Measurements from ENCODE around the gene DGKG. TPM values are rescaled to one million over a fixed set of nuclear protein-coding genes. Genes with fewer than 3 reads are reported as not detected.

DGKG gene
- total and polyA plus RNA-seq, 9 of the 15 experiments (the other 6 are each of a cell fraction or from before 2014, with no cell fraction given) = 0.01 to 0.36 (median 0.15) TPM

- intact Hi-C loops (cut with micrococcal nuclease) (no loop called here), in situ Hi-C loops (cut with MboI) (no loop called here)
- TF ChIP-seq ZNF324 (CRISPR knock-in tag; IDR thresholded peaks at IDR 0.05) (no peak), ZNF445 (CRISPR knock-in tag; IDR thresholded peaks at IDR 0.05; ENCODE audit: low read depth) (no peak), TRIM28 (IDR thresholded peaks at IDR 0.05) (no peak), EZH2 (IDR thresholded peaks at IDR 0.05; ENCODE audit: borderline replicate concordance, low read depth, low read length) (no peak), AFF1 (IDR thresholded peaks at IDR 0.05; ENCODE audit: low read depth in 1 of 2, partially characterized antibody in 2 of 2) (no peak), ZNF79 (CRISPR knock-in tag; IDR thresholded peaks at IDR 0.05; ENCODE audit: low read depth) (no peak), SPI1 (IDR thresholded peaks at IDR 0.05; ENCODE audit: borderline replicate concordance, low read depth, low read length) (peak; percentile 44; the same call in 1 of the 2 replicates), FOXK1 (CRISPR knock-in tag; IDR thresholded peaks at IDR 0.05; ENCODE audit: borderline replicate concordance) (no peak)
- WGBS (ENCODE audit: insufficient coverage, low coverage, missing lambda C conversion rate) = 10% methylated on average over 5 of the region's 5 CpGs
- Histone ChIP-seq H3K4me2 (ENCODE audit: insufficient read depth, low read length) (no peak overlapping the region), H3K27ac (ENCODE audit: extremely low read depth, low read depth, low read length) (no peak overlapping the region), H2AFZ (ENCODE audit: low read depth, low read length) (no peak overlapping the region), H3K9me1 (ENCODE audit: control insufficient read depth, insufficient read depth, low read length) (no peaks in the 10 kb centered on the region), H3K36me3 (ENCODE audit: control insufficient read depth, insufficient read depth, low read length) (no peaks in the 10 kb centered on the region), H3K27me3 (ENCODE audit: control insufficient read depth in 2 of 2, insufficient read depth in 2 of 2, low read length in 2 of 2) (peaks cover 31 to 62% of the 10 kb centered on the region in 2 experiments), H3K4me1 (replicated peaks in 1 of 2; ENCODE audit: control insufficient read depth in 2 of 2, insufficient read depth in 2 of 2, low read length in 2 of 2) (no peaks in the 10 kb centered on the region), H3K9me3 (replicated peaks; ENCODE audit: control insufficient read depth, insufficient read depth, low read depth, low read length) (no peaks in the 10 kb centered on the region), H3K9ac (ENCODE audit: insufficient read depth in 1 of 2, low read depth in 2 of 2, low read length in 2 of 2) (no peak overlapping the region), H3K4me3 (no peak overlapping the region), H4K20me1 (replicated peaks; ENCODE audit: control insufficient read depth, insufficient read depth, low read length) (no peaks in the 10 kb centered on the region), H3K79me2 (ENCODE audit: control insufficient read depth, insufficient read depth, low read length) (no peaks in the 10 kb centered on the region)
- ChIA-PET CTCF (ENCODE audit: low intra/inter-chr PET ratio) (no interaction called here), POLR2A (interaction anchor here (0.6 to 1.2 kb wide), 5 partner anchors 10 to 69 kb away, joined by 3 to 4 read pairs (median 3); no protein-coding TSS in a partner anchor)
- ATAC-seq = no peak
- no peak for FAIRE-seq
- no peak for DNase-seq (ENCODE audit: extremely low read depth in 1 of 4, low spot score in 3 of 4)
- BruUV-seq (replicated peaks) = no TSS peak
Observed at GRCh38 chr3:186118692-186119091, 243.3 kb downstream of the DGKG start.
